ENCODE data around the gene MATN4.

DNA sequence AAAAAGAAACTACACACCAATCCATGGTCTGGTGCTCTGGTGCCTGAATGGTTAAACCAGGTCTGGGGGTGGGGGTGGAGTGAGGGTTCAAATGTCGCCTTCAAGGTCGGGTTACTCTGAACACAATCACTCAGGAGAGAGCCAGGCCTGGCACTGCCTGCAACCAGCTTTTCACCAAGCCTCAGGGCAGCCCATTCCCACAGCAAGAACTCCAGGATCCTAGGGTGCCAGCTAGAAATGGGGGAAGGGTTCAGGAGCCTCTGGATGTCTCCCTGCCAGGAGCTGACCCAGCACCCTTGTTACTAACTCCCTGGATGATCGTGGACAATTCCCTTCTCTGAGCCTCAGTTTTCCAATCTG is 33.5 kb upstream of the MATN4 start:
- TF ChIP-seq EP300 (IDR thresholded peaks at IDR 0.05): no peak
- TF ChIP-seq, protein P1, sequence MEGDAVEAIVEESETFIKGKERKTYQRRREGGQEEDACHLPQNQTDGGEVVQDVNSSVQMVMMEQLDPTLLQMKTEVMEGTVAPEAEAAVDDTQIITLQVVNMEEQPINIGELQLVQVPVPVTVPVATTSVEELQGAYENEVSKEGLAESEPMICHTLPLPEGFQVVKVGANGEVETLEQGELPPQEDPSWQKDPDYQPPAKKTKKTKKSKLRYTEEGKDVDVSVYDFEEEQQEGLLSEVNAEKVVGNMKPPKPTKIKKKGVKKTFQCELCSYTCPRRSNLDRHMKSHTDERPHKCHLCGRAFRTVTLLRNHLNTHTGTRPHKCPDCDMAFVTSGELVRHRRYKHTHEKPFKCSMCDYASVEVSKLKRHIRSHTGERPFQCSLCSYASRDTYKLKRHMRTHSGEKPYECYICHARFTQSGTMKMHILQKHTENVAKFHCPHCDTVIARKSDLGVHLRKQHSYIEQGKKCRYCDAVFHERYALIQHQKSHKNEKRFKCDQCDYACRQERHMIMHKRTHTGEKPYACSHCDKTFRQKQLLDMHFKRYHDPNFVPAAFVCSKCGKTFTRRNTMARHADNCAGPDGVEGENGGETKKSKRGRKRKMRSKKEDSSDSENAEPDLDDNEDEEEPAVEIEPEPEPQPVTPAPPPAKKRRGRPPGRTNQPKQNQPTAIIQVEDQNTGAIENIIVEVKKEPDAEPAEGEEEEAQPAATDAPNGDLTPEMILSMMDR (IDR thresholded peaks at IDR 0.05): no peak
- no peak for TF ChIP-seq POLR2A (IDR thresholded peaks at IDR 0.05)
- no peak for TF ChIP-seq POLR2AphosphoS5 (IDR thresholded peaks at IDR 0.05)
